ENCODE data around the gene MTFR1L. TPM values are rescaled to one million over a fixed set of nuclear protein-coding genes. Genes with fewer than 3 reads are reported as not detected.

Gene MTFR1L
- total RNA-seq (38.3 and 41.1 TPM in 2 replicates), polyA plus RNA-seq (47.0 and 56.0 TPM in 2 replicates), polyA minus RNA-seq (ENCODE audit: low replicate concordance) (54.0 and 84.5 TPM in 2 replicates)
- polyA plus RNA-seq (2012) = 43.5 and 43.6 TPM in 2 replicates

- Histone ChIP-seq H3K79me2 (ENCODE audit: control insufficient read depth, insufficient read depth, low read length) (peaks cover 32% of the 10 kb centered on the region), H3K27ac (ENCODE audit: insufficient read depth, low read length) (peak within 1 kb of the TSS; percentile 83), H3K27me3 (ENCODE audit: control insufficient read depth, insufficient read depth, low read length) (no peaks in the 10 kb centered on the region), H3K4me3 (replicated peaks in 1 of 4; ENCODE audit: control extremely low read depth in 1 of 4, insufficient read depth in 1 of 4, low read depth in 3 of 4, low read length in 4 of 4) (peak within 1 kb of the TSS; percentile 74 to 90 (median 80)), H3K9ac (ENCODE audit: insufficient read depth, low read length) (peak within 1 kb of the TSS; percentile 92), H3K4me1 (ENCODE audit: control insufficient read depth, extremely low read depth, insufficient read depth, low read length) (peaks cover 15% of the 10 kb centered on the region), H3K4me2 (ENCODE audit: extremely low read depth, insufficient read depth, low read length) (peak within 1 kb of the TSS; percentile 93), H2AFZ (ENCODE audit: low read length) (peak within 1 kb of the TSS; percentile 74), H4K20me1 (ENCODE audit: control insufficient read depth, extremely low read depth, insufficient read depth, low read length) (no peaks in the 10 kb centered on the region), H3K9me3 (ENCODE audit: control insufficient read depth, insufficient read depth, low read depth, low read length) (no peaks in the 10 kb centered on the region), H3K36me3 (ENCODE audit: control insufficient read depth, insufficient read depth, low read length) (no peaks in the 10 kb centered on the region)
- peak; percentile 65 to 77 for DNase-seq (ENCODE audit: low read depth in 2 of 2)
- no peak for TF ChIP-seq EZH2 (IDR thresholded peaks at IDR 0.05; ENCODE audit: low read length, missing control alignments)
- no peak for TF ChIP-seq CTCF (conservative IDR thresholded peaks at IDR 0.05 in 1 of 2, IDR thresholded peaks at IDR 0.05 in 1 of 2; ENCODE audit: low read depth in 1 of 2, low read length in 2 of 2)
Observed at GRCh38 chr1:25819491-25820246, at the start of gene MTFR1L. TSS of gene MTFR1L (plus strand) at chr1:25819954. CDS start at chr1:25823105, 3,151 bp downstream.

- Histone ChIP-seq H2AFZ (ENCODE audit: low read length) (no peak overlapping the region), H3K9ac (ENCODE audit: insufficient read depth, low read length) (no peak overlapping the region), H3K27me3 (ENCODE audit: control insufficient read depth, insufficient read depth, low read length) (no peaks in the 10 kb centered on the region), H3K36me3 (ENCODE audit: control insufficient read depth, insufficient read depth, low read length) (no peaks in the 10 kb centered on the region), H3K4me3 (replicated peaks in 1 of 4; ENCODE audit: control extremely low read depth in 1 of 4, insufficient read depth in 1 of 4, low read depth in 3 of 4, low read length in 4 of 4) (no peak overlapping the region), H3K79me2 (ENCODE audit: control insufficient read depth, insufficient read depth, low read length) (no peaks in the 10 kb centered on the region), H3K27ac (ENCODE audit: insufficient read depth, low read length) (no peak overlapping the region), H3K9me3 (ENCODE audit: control insufficient read depth, insufficient read depth, low read depth, low read length) (no peaks in the 10 kb centered on the region), H3K4me1 (ENCODE audit: control insufficient read depth, extremely low read depth, insufficient read depth, low read length) (no peaks in the 10 kb centered on the region), H3K4me2 (ENCODE audit: extremely low read depth, insufficient read depth, low read length) (no peak overlapping the region), H4K20me1 (ENCODE audit: control insufficient read depth, extremely low read depth, insufficient read depth, low read length) (no peaks in the 10 kb centered on the region)
- TF ChIP-seq EZH2 (IDR thresholded peaks at IDR 0.05; ENCODE audit: low read length, missing control alignments) (no peak), CTCF (conservative IDR thresholded peaks at IDR 0.05 in 1 of 2, IDR thresholded peaks at IDR 0.05 in 1 of 2; ENCODE audit: low read depth in 1 of 2, low read length in 2 of 2) (no peak)
- no peak for DNase-seq (ENCODE audit: low read depth in 2 of 2)
Observed at GRCh38 chr1:25770541-25771220, 49.1 kb upstream of the MTFR1L start.
